NOMO-1 (cell line): ENCODE data around the gene OPCML.

Source experiments
- DNase-seq, 2 experiments: peaks; one replicate each; lab custom pipeline; 2025; ENCODE audit not compliant: unreplicated experiment in 2 of 2; lab: John Stamatoyannopoulos, UW

The OPCML gene

GRCh38 chr11:133004369-133004768, 527.9 kb downstream of the OPCML start:
- no peak for DNase-seq

GRCh38 chr11:132999516-132999915, 532.8 kb downstream of the OPCML start:
- DNase-seq = no peak

- DNase-seq = no peak
These were observed 533.3 kb downstream of the OPCML start for GRCh38 chr11:132999031-132999430.

GRCh38 chr11:132997396-132997795, 534.9 kb downstream of the OPCML start:
- DNase-seq = no peak

DNA sequence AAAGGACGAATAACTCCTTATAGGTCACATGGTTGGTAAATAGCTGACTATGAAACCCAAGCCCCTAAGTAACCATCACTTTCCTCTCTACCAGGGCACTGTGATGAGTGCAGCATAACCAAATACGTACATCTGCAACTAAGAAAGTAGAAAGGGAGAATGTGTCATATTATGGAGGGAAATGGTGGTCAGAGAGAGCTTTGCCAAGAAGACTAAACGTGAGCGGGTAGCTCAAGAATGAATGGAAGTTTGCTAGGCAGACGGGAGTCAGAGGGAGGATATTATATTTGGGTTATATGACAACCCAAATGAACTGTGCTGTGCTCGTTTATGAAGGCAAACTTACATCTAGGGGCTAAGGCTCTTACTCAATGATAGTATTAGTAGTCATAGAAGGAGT, 537.3 kb downstream of the OPCML start:
- no peak for DNase-seq

- DNase-seq = no peak
These were observed 538.3 kb downstream of the OPCML start for GRCh38 chr11:132993991-132994502.

- no peak for DNase-seq
These were observed 539.3 kb downstream of the OPCML start for GRCh38 chr11:132992838-132993631.

DNA sequence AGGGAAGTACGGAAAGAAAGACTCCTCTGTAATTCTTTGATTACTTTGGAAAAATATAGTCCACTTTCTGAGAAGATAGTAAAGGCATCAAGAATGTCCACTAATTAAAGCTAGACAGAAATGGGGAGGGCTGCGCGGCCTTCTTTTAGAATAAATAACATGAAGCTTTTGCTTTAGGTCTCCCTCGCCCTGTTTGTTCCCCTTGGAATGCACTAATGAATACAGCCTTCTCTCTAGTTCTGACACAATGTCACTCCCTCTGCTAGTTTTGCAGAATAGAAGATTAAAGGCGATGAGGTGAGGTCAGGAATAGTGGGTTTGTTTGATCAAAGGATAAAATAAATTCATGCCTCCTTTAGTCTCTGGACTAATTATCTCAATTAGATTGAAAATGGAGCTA, 543.9 kb downstream of the OPCML start:
- DNase-seq = no peak

DNA sequence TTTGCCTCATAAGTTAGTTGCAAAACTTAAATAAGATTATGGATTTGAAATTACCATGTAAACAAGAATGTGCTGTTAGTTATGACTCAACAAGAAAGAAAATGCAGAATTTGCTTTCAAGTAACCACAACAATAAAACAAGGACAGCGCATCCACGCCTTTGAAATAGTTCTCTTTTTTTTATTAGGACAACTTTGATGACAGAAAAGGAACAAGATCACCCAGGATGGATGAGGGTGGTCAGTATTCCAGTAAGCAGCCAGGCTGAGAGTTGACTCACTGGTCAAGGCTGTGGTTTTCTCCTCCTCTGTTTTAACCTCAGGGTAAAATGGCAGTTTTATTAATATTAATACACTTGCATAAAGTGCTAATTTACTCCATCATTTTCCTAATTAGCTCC, 544.4 kb downstream of the OPCML start:
- DNase-seq = no peak

DNA sequence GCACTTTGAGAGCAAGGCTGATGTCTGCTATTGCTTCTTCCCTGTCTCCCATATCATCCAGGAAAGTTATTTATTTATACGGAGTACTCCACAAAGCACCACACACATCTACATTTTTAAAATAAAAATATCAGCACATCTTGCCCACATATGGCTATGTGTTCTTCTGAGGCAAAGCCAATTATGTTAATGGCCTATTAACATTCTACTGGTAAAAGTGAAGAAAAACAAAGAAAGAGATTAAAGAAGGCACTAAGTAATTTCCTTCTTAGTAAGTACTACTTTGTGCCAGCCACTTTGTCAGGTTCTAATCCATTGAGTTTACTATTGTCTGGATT, 548.7 kb downstream of the OPCML start:
- no peak for DNase-seq

- no peak for DNase-seq
These were observed 549.3 kb downstream of the OPCML start for GRCh38 chr11:132982772-132983640.

DNA sequence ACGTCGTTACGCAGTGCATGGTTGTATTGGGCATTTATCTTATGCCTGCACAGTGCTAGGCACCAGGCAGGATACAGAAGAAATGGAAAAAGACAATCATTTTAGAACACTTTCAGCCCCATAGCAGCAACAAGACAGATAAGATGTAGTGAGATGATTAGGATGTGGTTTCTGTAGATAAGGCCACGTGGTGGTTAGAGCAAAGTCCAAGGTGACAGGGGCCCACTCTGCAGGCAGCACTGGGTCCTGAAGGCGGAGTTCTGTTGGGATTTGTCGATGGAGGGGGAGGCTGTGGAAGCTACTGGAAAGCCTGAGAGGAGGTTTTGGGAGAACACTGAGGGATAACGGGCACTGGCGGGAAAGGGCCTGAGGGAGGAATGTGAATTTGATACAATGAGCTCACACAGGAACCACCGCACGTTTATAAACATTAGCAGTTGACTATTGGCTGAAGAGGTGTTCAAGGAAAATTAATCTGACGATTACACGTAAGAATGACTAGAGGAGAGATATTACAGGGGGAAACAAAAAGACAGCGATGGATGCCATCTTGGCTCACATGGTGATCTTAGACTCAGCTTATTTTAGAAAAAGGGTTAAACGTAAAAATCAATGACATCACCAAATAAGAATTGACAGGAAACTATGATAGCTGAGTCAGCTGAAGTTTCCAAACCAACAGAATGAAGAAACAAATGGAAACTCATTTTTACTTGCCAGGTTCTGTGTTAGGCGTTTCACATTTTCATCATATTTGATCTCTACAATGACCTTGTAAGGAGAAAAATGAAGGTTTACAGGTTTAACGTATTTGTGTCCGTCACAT, 551.0 kb downstream of the OPCML start:
- DNase-seq = no peak

GRCh38 chr11:132980670-132981069, 551.6 kb downstream of the OPCML start:
- DNase-seq = no peak

GRCh38 chr11:132977746-132978145, 554.6 kb downstream of the OPCML start:
- DNase-seq = no peak

DNA sequence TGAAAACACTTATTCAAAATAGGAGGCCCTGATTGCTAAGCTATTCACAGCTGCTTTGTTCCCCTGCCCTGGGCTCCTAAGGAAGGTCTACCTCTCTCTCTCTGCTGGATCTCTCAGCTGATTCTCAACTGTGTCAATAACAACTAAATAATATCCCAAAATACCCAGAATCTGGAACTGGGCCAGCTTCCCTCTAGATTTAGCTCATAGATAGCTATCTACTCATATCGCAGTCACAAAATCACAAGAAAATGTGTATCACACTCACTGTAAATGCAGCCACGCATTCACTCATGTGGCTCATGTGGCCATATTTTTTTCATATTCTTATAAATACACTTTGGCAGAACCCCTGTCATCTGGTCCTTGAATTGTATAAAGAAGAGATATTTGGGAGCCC, 555.1 kb downstream of the OPCML start:
- DNase-seq = no peak

GRCh38 chr11:132976115-132976514, 556.2 kb downstream of the OPCML start:
- no peak for DNase-seq

GRCh38 chr11:132973686-132974085, 558.6 kb downstream of the OPCML start:
- no peak for DNase-seq

- DNase-seq = no peak
These were observed 559.7 kb downstream of the OPCML start for GRCh38 chr11:132972565-132972964.

DNA sequence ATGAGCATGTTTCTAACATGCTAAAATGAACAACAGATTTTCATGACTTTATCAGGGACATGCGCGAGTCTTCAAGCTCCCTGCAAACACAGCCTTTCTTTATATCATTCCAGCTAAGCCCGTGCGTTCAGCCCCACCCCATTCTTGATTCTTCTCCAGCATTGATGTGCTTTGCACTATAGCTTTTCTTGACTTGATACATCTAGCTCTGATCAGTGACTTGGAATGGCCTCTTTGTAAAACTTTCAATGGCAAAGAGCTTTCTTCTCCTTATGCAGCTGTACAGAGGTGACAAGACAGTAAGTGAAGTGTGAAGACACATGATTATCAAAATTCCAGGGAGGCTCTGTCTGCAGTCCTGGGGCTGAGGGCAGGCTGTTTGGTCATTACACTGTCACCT, 561.0 kb downstream of the OPCML start:
- DNase-seq = no peak

DNA sequence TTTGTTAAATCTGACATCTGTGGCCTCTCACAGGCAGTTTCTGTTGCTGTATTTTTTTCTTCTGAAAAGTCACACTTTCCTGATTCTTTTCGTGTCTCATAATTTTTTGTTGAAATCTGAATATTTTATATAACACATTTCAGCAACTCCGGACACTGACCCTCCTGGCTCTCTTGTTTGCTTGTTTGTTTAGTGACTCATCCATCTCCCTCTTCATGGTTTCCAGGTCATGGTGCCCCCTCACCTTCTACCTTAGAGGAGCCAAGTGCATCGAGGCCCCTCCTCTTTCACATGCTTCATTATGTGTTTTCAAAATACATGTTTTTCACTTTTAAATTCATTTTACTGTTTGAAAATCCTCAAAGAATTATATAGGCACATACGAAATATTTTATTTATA, 562.4 kb downstream of the OPCML start:
- DNase-seq = no peak

DNA sequence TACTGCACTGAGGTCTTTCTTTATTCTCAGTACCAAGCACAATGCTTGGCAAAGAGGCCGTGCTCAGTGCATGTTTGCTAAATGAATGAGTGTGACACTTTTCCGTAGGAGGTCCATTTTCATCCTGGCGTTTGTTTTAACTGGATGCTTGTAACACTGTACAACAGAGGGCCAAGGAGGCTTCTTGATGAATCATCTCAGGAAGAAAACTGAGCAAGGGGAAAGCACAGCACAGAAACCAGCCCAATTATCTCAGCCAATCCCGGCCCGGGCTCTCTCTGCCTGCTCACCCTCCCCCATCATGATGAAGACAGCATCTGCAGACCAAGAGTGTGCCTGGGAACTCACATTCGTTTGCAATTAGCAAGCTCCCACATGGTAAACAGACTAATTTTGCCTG, 570.3 kb downstream of the OPCML start:
- DNase-seq = no peak
